HG03025 (cell line): ENCODE results near the gene ZCCHC14.
"Not testable (repeated sequence)": the region's sequence is repeated elsewhere in the genome, so short reads cannot be mapped to it uniquely, and the experiment has no call there.

Source experiments
- ATAC-seq: cut with Tn5 transposase; IDR thresholded peaks from one replicate; pipeline ENCODE4 v1.9.1; 2021; ENCODE audit warnings: mild to moderate bottlenecking, moderate library complexity; ENCODE audit not compliant: unreplicated experiment, low FRiP score

ZCCHC14 gene

DNA sequence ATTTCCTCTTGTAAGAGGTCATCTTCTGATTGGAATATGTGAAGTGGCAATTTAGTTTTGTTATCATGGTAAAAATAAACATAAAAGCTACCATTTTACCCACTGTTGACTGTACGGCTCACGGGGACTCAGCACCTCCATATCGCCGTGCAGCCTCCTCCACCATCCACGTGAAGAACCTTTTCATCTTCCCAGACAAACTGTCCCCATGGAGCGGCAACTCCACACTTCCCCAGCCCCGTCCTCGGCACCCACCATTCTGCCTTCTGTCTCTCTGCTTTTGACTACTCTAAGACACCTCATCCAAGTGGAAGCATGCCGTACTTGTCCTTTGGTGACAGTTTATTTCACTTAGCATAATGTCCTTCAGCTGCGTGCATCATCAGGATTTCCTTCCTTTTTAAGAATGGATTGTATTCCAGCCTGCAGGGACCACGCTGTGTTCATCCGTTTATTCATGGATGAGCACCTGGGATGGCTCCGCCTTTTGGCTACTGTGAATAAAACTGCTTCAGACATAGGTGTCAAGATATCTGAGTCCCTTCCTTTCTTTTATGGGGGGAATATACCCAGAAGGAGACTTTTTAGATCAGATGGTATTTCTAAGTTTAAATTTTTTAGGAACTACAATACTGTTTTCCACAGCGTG is 123.6 kb downstream of the ZCCHC14 start:
- ATAC-seq, result no peak

DNA sequence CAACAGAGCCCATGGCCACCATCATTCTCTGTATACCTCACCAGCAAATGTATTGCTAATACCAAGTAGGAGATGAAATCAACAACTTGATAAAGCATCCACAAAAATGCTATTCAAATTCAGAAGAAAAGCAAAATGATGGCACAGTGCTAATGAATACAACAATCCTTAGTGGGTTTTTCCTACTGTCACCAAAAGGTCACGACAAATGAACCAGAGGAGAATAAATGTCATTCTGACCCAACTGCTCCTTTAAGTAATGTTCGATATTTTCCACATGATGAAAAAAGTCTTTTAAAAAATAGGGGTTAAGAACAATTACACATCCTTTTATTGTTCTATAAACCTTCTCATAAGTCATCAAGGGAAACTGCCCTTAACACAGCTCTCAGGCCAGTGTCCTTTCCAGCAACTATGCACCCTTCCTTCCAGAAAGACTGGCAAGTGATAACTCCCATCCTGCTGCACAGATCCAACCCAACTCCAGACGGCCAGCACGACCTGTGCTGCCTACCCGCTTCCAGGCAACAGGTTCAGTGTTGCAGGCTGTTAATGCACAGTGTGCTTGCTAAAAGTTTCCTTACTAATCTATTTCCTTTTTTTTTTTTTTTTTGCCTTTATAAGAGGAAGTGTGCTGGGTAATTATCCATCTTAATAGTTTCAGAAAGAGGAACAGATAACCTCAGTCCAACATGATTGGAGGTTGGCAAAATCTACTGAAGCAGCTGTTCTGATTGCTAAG is 124.6 kb downstream of the ZCCHC14 start:
- ATAC-seq, result no peak

DNA sequence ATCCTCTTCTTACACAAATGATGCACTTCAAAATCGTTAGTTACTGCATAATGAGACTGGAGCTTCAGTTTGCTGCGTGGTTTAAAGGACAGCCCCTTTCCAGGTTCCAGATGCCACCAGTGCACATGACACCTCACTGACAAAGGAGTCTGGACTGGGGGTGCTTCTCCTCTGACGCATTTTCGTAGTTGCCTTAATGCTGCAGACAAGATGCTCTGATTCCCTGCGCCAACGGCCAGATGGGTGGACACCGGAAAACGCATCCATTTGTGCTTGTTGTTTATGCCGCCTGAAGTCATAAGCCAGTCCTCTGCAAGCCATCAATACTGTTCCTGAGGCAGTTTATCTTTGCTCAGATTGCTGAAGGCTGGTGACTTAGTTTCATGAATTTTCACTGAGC is 125.3 kb downstream of the ZCCHC14 start:
- no peak for ATAC-seq

DNA sequence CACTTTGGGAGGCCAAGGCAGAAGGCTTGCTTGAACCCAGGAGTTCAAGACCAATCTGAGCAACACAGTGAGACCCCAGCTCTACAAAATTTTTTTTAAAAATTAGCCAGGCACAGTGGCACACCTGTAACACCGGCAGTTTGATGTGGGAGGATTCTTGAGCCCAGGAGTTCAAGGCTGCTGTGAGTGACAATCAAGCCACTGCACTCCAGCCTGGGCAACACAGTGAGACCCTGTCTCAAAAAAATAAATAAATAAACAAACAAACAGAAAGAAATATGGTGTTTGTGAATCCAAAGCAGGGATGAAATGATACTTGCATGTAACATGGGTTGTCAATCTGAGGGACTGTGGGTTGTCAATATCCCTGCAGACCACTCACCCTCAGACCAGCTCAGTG is 125.9 kb downstream of the ZCCHC14 start:
- no peak for ATAC-seq

DNA sequence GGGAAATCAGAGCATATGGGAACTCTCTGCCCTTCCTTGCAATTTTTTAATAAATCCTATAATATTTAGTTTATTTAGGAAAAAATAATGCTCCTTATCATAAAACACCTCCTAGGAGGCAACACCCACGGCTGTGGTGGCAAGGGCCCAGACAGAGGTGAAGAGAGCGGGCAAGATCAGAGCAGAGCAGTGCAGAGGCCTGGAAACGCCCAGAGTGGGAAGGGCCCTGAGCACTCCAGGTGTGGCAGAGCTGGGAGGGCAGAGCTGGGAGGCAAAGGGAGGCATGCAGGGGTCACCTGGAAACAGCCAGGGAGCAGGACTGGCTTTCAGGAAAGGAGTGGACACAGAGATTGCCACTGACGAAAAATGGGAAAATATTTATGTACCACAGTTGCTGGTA is 126.5 kb downstream of the ZCCHC14 start:
- no peak for ATAC-seq

DNA sequence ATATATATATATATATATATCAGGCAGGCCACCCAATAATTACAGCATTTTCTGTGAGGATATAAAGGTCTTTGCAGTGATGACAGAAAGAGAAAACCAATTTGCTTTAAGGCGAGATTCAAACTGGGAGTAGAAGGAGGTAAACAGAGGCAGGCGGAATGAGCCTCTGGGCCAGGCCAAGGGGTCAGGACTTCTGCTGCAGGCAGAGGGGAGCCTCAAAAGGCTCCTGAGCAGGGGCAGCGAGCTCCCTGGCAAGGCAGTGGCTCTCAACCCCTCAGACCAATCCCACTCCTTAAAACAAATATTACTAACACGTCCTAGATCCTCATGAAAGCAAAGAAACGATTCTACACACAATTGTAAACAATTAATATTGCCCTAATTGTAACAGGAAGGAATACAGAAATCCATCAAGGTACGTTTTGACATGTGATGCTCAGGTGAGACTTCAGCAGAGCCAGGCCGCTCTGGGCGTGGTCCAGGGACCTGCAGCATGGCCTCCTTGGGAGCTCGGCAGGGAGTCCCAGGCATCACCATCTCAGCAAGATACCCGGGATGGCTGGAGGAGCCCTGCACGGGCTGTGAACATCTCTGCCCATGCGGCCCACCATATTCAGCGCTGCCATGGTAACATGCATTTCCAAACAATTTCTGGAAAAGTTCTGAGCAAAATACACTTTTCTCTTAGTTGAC is 127.7 kb downstream of the ZCCHC14 start:
- ATAC-seq, result no peak

DNA sequence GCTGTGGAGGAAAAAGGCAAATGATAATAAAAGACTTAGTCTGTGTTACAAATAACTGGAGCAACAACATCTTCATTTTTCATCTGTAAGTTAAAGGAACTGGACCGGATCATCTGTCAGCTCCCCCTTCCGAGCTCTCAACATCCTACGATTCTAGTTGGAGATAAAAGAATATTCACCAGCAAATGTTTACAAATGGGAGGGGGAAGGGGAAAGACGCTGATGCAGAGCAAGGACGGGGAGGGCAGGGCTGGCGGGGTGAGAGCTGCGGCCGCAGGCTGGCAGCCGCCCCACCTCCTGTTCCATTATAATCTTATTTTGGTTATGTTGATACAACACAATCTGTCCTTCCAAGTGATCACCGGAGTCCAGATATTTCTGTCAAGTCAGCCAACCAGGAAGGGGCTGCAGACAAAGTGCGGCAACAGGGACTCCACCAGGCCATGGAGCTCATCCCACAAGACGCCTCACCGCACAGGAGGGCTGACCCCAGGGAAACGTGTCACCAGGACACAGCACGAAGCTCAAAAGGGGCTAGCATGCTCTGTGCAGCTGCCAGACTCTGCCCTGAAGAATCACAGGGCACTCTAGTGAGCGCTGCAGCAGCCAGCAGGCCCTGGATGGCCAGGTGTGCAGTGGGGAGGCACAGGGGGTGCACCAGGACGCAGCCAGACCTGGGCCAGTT is 128.9 kb downstream of the ZCCHC14 start:
- ATAC-seq, result no peak

DNA sequence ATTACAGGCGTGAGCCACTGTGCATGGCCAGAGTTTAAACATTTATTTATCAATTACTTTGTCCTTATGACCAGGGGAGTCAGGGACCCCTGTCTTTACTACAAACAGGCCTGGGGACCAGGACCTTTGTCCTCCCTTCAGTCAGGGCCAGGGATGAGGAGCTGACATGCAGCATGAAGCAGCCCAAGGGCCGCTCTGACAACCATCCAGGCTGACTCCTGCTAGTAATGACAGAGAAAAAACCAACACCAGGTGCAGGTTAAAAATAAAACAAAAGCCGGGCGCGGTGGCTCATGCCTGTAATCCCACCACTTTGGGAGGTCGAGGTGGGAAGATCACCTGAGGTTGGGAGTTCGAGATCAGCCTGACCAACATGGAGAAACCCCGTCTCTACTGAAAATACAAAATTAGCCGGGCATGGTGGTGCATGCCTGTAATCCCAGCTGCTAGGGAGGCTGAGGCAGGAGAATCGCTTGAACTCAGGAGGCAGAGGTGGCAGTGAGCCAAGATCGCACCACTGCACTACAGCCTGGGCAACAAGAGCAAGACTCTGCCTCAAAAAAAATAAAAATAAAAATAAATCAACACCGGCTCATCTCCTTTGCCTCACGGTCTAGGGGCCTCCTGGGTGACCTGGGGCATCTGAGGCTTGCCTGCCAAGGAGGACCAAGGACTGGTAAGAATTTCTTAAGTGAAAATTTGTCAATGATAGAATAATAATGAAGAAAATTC is 129.8 kb downstream of the ZCCHC14 start:
- not testable (repeated sequence) for ATAC-seq

DNA sequence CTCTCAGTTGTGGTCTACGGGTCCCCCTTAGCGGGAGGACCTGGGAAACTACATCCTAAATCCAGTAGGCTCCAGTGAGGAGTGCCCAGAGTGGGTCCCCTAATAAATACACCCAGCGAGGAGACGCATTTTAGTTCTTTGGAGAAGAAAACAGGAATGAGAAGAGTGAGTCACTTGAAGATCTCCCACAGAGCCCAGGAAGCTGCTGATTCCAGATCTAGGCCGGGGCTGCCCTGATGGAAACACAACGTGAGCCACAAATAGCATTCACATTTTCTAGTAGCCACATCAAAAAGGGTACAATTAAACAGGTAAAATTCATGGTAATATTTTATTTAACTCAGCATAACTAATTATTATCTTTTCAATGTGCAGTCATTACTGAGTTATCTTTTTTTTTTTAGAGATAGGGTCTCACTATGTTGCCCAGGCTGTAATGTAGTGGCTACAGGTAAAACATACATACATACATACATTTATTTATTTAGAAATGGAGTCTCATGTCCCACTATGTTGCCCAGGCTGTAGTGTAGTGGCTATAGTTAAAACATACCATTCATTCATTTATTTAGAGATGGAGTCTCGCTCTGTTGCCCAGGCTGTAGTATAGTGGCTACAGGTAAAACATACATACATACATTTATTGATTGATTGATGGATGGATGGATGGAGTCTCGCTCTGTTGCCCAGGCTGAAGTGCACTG is 130.8 kb downstream of the ZCCHC14 start:
- ATAC-seq, result no peak

DNA sequence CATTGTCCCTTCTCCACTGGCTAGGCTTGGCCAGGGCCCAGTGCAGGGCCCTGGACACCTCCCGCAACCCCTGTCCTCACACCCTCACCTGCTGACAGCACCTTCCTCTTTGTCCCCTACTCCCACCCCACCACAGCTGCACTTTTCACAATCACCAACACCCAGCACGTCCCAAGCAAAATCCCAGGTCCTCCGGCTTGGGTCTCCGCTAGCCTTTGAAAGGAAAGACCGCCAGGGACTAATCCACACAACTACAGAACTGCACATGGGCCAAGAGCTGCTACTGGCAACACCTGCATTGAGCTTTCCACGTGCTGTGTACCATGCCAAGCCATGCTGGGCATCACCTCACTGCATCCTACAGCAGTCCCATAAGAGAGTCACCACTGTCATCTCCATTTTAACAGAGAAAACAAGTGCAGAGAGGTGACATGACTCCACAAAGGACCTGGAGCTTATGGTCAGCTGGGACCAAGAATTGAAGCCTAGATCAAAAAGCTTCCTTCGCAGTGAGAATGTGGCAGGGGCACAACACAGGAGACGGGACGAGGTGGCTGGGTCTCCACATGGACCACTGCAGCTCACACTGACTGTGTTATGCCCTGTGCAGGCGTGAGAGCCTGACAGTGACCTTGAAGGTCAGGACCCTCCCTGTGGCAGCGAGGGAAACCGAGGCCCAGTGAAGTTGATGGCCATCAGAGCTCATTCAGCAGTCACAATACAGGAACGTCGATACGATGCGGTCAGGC is 131.8 kb downstream of the ZCCHC14 start:
- no peak for ATAC-seq

DNA sequence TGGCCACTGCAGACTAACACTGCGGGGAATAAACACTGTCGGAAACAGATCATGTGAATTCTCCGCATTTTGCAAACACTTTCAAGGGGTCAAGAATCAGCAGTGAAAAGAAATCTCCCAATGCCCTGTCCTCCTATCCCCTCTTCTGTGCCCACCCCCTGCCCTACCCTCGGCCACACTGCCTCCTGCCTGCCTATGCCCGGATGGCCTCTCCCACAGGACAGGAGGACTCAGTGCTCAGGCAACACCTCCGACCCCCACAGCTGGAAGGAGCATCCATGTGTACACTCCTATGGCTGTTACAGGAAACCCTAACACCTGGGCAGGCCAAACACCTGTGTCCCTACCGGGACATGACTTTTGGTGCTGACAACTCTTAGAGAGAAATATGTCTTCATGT is 133.7 kb downstream of the ZCCHC14 start:
- no peak for ATAC-seq

DNA sequence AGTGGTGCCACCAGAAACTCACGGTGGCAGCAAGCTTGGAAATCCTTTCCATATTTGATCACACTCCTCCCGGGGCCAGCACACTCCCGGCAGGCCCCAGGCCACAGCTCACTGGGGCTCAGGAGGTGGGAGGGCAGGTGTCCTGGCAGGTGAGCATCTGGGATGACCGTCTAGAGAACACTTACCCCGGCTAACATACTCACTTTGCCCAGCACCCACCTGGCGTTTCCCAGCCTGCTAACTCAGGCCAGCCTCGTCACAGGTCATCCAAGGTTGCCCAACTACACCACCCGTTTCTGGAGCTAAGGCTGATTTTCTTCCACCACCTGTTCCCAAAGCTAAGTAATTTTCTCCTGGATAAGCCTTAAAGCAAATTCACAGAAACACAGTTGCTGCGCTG is 134.1 kb downstream of the ZCCHC14 start:
- ATAC-seq, result no peak

DNA sequence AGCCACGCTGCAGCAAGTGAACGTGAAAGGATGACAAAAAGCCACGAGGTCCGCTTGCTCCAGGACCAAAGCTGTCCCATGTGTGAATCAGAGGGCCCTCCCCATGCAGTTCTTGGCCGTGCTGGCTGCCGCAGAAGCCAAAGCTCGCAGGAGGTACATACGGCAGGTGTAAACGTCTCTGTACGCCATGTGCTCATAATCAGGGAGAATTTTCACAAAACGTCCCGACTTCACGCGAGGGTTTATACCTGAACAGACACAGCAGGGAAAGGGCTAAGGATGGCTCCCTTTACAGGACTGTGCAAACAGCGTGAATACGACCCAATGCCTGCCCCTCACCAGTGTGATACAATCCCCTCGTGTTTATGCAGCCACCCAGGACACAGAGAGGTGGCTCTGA is 134.6 kb downstream of the ZCCHC14 start:
- ATAC-seq, result no peak

DNA sequence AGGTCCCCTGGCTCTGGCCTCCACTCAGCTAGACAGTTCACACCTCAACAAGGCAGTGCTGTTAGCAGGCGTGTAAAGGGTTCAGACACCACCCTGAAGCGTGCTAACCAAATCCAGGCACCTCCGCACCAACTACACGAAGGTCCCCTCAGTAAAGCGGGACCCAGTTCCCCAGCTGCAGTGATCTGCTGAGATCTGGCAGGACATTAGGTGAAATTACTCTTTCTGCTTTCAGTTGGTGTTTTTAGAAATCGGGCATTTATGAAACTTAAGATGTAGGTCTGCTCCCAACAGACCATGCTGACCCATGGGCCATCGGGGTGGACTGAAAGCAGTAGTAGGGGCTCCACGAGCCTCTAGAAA is 136.4 kb downstream of the ZCCHC14 start:
- no peak for ATAC-seq
